ENCODE data around the gene SSTR1.

SSTR1 gene

GRCh38 chr14:38250331-38250730 lies 42.6 kb downstream of the SSTR1 start:
- in situ Hi-C loops (cut with HindIII; ENCODE audit: low sequenced_read_pairs) = no loop called here
- H3K4me3 ChIP-seq (ENCODE audit: low read depth, low read length) = no peak overlapping the region
- no peak for DNase-seq (ENCODE audit: low read depth, low spot score)
- no peak for TF ChIP-seq CTCF (IDR thresholded peaks at IDR 0.05; ENCODE audit: low read depth, low read length)

- no peak for DNase-seq (ENCODE audit: low read depth, low spot score)
- no peak overlapping the region for H3K4me3 ChIP-seq (ENCODE audit: low read depth, low read length)
- TF ChIP-seq CTCF (IDR thresholded peaks at IDR 0.05; ENCODE audit: low read depth, low read length) = no peak
- in situ Hi-C loops (cut with HindIII; ENCODE audit: low sequenced_read_pairs) = no loop called here
Measured at GRCh38 chr14:38252066-38252710, 44.5 kb downstream of the SSTR1 start.

GRCh38 chr14:38253676-38254075 lies 46.0 kb downstream of the SSTR1 start:
- TF ChIP-seq CTCF (IDR thresholded peaks at IDR 0.05; ENCODE audit: low read depth, low read length) = no peak
- in situ Hi-C loops (cut with HindIII; ENCODE audit: low sequenced_read_pairs) = no loop called here
- H3K4me3 ChIP-seq (ENCODE audit: low read depth, low read length) = no peak overlapping the region
- DNase-seq (ENCODE audit: low read depth, low spot score) = no peak

- peak overlapping the region; percentile 30 for H3K4me3 ChIP-seq (ENCODE audit: low read depth, low read length)
- TF ChIP-seq CTCF (IDR thresholded peaks at IDR 0.05; ENCODE audit: low read depth, low read length) = no peak
- peak; percentile 17 for DNase-seq (ENCODE audit: low read depth, low spot score)
- in situ Hi-C loops (cut with HindIII; ENCODE audit: low sequenced_read_pairs) = no loop called here
Measured at GRCh38 chr14:38254571-38255407, 47.1 kb downstream of the SSTR1 start.

- in situ Hi-C loops (cut with HindIII; ENCODE audit: low sequenced_read_pairs) = no loop called here
- no peak for TF ChIP-seq CTCF (IDR thresholded peaks at IDR 0.05; ENCODE audit: low read depth, low read length)
- H3K4me3 ChIP-seq (ENCODE audit: low read depth, low read length) = peak overlapping the region; percentile 30
- peak; percentile 7 for DNase-seq (ENCODE audit: low read depth, low spot score)
Measured at GRCh38 chr14:38255408-38255672, 47.6 kb downstream of the SSTR1 start.

- DNase-seq (ENCODE audit: low read depth, low spot score) = peak; percentile 36
- H3K4me3 ChIP-seq (ENCODE audit: low read depth, low read length) = peak within 1 kb of the TSS; percentile 30
- no peak for TF ChIP-seq CTCF (IDR thresholded peaks at IDR 0.05; ENCODE audit: low read depth, low read length)
- in situ Hi-C loops (cut with HindIII; ENCODE audit: low sequenced_read_pairs) = no loop called here
Measured at GRCh38 chr14:38255673-38256532, 48.2 kb downstream of the SSTR1 start, which contains the start of gene CLEC14A. Gene CLEC14A (minus strand): TSS chr14:38256093. CDS start chr14:38256022, 71 bp downstream.

Data from astrocyte of the spinal cord (primary cell).